IPS-11a (cell line): ENCODE measurements around the gene MGRN1.

ENCODE experiments used
- H3K4me3 ChIP-seq: one replicate; pipeline ENCODE4 v1.5.1; 2013; ENCODE audit warnings: low read depth, low read length, control low read depth

Gene MGRN1

GRCh38 chr16:4673387-4674046 lies 48.9 kb downstream of the MGRN1 start:
- H3K4me3 ChIP-seq, result no peak overlapping the region

GRCh38 chr16:4674926-4675530 lies 50.4 kb downstream of the MGRN1 start:
- H3K4me3 ChIP-seq, result no peak overlapping the region

GRCh38 chr16:4675864-4676786 lies 51.5 kb downstream of the MGRN1 start:
- H3K4me3 ChIP-seq, result no peak overlapping the region

GRCh38 chr16:4676831-4677230 lies 52.2 kb downstream of the MGRN1 start:
- no peak overlapping the region for H3K4me3 ChIP-seq

GRCh38 chr16:4677390-4677789 lies 52.8 kb downstream of the MGRN1 start:
- H3K4me3 ChIP-seq, result no peak overlapping the region

GRCh38 chr16:4677994-4678393 lies 53.4 kb downstream of the MGRN1 start:
- no peak overlapping the region for H3K4me3 ChIP-seq

- no peak overlapping the region for H3K4me3 ChIP-seq
Measured at GRCh38 chr16:4678596-4678995, 54.0 kb downstream of the MGRN1 start.

GRCh38 chr16:4679156-4679849 lies 54.7 kb downstream of the MGRN1 start:
- H3K4me3 ChIP-seq, result no peak overlapping the region

- H3K4me3 ChIP-seq, result no peak overlapping the region
Measured at GRCh38 chr16:4679850-4680636, 55.4 kb downstream of the MGRN1 start.

- H3K4me3 ChIP-seq, result no peak overlapping the region
Measured at GRCh38 chr16:4680673-4681470, 56.2 kb downstream of the MGRN1 start.

- H3K4me3 ChIP-seq, result no peak overlapping the region
Measured at GRCh38 chr16:4681471-4682083, 57.0 kb downstream of the MGRN1 start.

GRCh38 chr16:4682084-4682591 lies 57.5 kb downstream of the MGRN1 start:
- H3K4me3 ChIP-seq, result no peak overlapping the region

GRCh38 chr16:4682616-4683254 lies 58.1 kb downstream of the MGRN1 start:
- H3K4me3 ChIP-seq, result no peak overlapping the region

GRCh38 chr16:4683255-4684057 lies 58.8 kb downstream of the MGRN1 start:
- no peak overlapping the region for H3K4me3 ChIP-seq

- H3K4me3 ChIP-seq, result no peak overlapping the region
Measured at GRCh38 chr16:4684058-4684715, 59.6 kb downstream of the MGRN1 start.

GRCh38 chr16:4684763-4685162 lies 60.1 kb downstream of the MGRN1 start:
- H3K4me3 ChIP-seq, result no peak overlapping the region

- no peak overlapping the region for H3K4me3 ChIP-seq
Measured at GRCh38 chr16:4685292-4685691, 60.7 kb downstream of the MGRN1 start.
